ENCODE results near the gene SCARB1. TPM values are rescaled to one million over a fixed set of nuclear protein-coding genes. Genes with fewer than 3 reads are reported as not detected.

Gene SCARB1
- total RNA-seq, 1 donor from 2014 or later: 25.1 TPM

DNA sequence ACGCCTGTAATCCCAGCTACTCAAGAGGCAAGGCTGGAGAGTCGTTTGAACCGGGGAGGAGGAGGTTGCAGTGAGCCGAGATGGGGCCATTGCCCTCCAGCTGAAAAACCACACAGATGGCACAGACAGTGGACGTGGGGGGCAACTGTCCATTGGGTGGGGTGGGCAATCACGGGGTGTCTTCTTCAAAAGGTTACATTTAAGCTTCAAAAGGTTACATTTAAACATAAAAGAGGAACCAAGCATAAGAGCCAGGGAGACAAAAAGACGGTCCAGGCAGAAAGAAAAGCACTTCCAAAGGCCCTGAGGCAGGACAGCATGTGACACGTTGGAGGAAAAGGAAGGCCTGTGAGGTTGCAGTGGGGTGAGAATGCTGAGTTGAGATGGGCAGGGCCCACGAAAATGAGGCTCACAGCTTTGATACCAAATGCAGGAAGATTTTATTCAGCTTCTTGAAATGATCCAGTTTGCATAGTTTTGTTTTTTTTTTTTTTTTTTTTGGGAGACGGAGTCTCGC, 10.7 kb downstream of the SCARB1 start:
- DNase-seq: no peak
- Mint-ChIP-seq H3K4me3 (ENCODE audit: unreplicated experiment) (no peak overlapping the region), H3K27me3 (ENCODE audit: unreplicated experiment) (peaks cover 6% of the 10 kb centered on the region), H3K9me3 (ENCODE audit: unreplicated experiment) (peaks cover 2% of the 10 kb centered on the region), H3K4me1 (ENCODE audit: low read depth, unreplicated experiment) (peaks cover 4% of the 10 kb centered on the region), H3K36me3 (ENCODE audit: unreplicated experiment) (peaks cover 3% of the 10 kb centered on the region), H3K27ac (ENCODE audit: unreplicated experiment) (no peak overlapping the region)
- TF ChIP-seq, protein P1, sequence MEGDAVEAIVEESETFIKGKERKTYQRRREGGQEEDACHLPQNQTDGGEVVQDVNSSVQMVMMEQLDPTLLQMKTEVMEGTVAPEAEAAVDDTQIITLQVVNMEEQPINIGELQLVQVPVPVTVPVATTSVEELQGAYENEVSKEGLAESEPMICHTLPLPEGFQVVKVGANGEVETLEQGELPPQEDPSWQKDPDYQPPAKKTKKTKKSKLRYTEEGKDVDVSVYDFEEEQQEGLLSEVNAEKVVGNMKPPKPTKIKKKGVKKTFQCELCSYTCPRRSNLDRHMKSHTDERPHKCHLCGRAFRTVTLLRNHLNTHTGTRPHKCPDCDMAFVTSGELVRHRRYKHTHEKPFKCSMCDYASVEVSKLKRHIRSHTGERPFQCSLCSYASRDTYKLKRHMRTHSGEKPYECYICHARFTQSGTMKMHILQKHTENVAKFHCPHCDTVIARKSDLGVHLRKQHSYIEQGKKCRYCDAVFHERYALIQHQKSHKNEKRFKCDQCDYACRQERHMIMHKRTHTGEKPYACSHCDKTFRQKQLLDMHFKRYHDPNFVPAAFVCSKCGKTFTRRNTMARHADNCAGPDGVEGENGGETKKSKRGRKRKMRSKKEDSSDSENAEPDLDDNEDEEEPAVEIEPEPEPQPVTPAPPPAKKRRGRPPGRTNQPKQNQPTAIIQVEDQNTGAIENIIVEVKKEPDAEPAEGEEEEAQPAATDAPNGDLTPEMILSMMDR (IDR thresholded peaks at IDR 0.05; ENCODE audit: partially characterized antibody, unreplicated experiment): no peak

DNA sequence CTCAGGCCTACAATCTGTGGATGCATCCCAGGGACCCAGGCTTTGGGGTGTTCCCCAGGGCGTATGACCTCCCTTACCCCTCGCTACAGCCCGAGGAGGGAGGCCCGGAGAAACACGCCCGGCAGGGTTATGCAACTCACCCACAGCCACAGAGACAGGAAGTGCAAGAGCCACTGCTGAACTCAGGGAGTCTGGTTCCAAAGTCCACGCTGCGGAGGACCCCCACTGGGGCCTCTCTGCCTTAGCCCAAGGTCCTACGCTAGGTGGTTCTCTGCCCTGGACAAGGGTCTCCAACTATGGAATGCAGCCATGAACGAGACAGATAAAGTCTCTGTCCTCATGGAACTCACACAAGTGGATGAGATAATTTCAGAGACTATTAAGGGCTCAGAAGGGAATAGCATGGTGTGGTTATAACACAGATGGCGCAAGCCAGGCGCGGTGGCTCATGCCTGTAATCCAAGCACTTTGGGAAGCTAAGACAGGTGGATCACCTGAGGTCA, 11.3 kb downstream of the SCARB1 start:
- Mint-ChIP-seq H3K27me3 (ENCODE audit: unreplicated experiment) (peaks cover 6% of the 10 kb centered on the region), H3K4me3 (ENCODE audit: unreplicated experiment) (no peak overlapping the region), H3K27ac (ENCODE audit: unreplicated experiment) (no peak overlapping the region), H3K36me3 (ENCODE audit: unreplicated experiment) (peaks cover 3% of the 10 kb centered on the region), H3K4me1 (ENCODE audit: low read depth, unreplicated experiment) (peaks cover 4% of the 10 kb centered on the region), H3K9me3 (ENCODE audit: unreplicated experiment) (peaks cover 2% of the 10 kb centered on the region)
- TF ChIP-seq, protein P1 (IDR thresholded peaks at IDR 0.05; ENCODE audit: partially characterized antibody, unreplicated experiment): no peak
- no peak for DNase-seq

DNA sequence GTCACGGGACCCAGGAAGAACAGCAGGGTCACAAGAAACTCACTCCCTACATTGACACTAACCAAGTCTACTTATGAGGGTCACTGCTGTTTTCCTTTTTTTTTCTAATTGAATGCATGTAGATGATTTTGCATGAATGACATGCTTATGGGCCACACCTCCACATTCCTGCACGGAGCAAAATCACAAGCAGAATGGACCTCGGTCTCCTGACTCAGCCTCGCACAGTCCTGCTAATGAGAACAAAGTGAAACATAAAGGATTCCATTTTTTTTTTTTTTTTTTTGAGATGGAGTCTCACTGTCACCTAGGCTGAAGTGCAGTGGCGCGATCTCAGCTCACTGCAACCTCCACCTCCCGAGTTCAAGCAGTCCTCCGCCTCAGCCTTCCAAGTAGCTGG, 12.3 kb downstream of the SCARB1 start:
- Mint-ChIP-seq H3K36me3 (ENCODE audit: unreplicated experiment) (peaks cover 3% of the 10 kb centered on the region), H3K27me3 (ENCODE audit: unreplicated experiment) (peaks cover 6% of the 10 kb centered on the region), H3K27ac (ENCODE audit: unreplicated experiment) (no peak overlapping the region), H3K4me1 (ENCODE audit: low read depth, unreplicated experiment) (peaks cover 4% of the 10 kb centered on the region), H3K4me3 (ENCODE audit: unreplicated experiment) (no peak overlapping the region), H3K9me3 (ENCODE audit: unreplicated experiment) (peaks cover 2% of the 10 kb centered on the region)
- TF ChIP-seq, protein P1 (IDR thresholded peaks at IDR 0.05; ENCODE audit: partially characterized antibody, unreplicated experiment): no peak
- no peak for DNase-seq

DNA sequence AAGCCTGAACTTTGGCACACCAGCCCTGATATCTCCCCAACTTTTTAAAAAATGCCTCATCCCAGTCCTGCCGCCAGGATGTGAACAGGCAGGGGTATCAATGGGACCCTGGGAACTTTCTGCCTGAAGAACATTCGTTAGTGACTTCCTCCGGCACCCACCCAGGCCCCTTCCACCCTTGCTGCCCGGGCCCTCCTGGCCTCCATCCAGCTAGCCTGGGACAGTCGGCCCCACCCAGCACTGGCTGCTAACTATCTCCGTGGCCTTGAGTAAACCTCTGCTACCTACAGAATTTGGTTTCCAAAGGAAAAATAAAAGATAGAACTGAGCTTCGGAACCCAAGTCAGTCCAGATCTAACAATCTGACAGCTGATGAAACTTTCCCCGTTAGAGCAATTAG, 14.3 kb downstream of the SCARB1 start:
- Mint-ChIP-seq H3K27ac (ENCODE audit: unreplicated experiment) (no peak overlapping the region), H3K36me3 (ENCODE audit: unreplicated experiment) (peaks cover 1% of the 10 kb centered on the region), H3K4me3 (ENCODE audit: unreplicated experiment) (no peak overlapping the region), H3K4me1 (ENCODE audit: low read depth, unreplicated experiment) (no peaks in the 10 kb centered on the region), H3K27me3 (ENCODE audit: unreplicated experiment) (peaks cover 3% of the 10 kb centered on the region), H3K9me3 (ENCODE audit: unreplicated experiment) (peaks cover 3% of the 10 kb centered on the region)
- DNase-seq: no peak
- TF ChIP-seq, protein P1 (IDR thresholded peaks at IDR 0.05; ENCODE audit: partially characterized antibody, unreplicated experiment): no peak

DNA sequence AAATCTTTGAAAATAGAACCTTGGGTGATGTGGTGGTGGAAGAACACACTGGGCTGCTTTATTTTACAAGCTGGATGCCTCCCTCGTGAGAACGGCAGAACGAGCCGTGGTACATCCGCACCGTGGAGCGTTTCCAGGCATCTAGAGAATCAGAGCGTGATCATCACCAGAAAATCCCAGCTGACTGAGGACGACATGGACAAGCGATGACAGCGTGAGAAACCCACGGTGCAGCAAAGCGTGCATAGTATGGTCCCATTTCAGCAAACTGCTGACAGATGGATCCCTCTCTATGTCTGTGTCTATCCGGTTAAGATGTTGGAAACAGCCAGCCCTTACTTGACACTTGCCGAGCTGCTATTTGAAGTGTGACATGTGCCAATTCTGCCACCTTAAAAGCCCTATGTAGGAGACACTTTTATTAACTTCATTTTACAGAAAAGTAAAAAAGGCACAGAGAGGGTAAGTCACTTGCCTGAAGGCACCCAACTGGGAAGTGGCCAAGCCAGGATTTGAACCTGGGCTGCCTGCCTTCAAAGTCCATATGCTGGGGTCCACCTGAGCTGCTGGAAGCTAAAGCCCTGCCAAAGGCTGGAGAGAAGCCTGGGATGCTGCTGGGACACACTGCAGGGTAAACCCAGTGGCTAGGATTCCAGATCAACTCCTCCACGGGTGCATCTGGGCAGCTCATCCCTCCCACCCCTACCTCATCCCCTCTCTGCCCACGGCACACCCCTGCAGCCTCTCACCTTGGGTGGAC, 14.9 kb downstream of the SCARB1 start:
- no peak overlapping the region for H3K27ac Mint-ChIP-seq (ENCODE audit: unreplicated experiment)
- TF ChIP-seq, protein P1 (IDR thresholded peaks at IDR 0.05; ENCODE audit: partially characterized antibody, unreplicated experiment): no peak
- H3K4me3 Mint-ChIP-seq (ENCODE audit: unreplicated experiment): no peak overlapping the region
- no peaks in the 10 kb centered on the region for H3K4me1 Mint-ChIP-seq (ENCODE audit: low read depth, unreplicated experiment)
- peaks cover 2% of the 10 kb centered on the region for H3K27me3 Mint-ChIP-seq (ENCODE audit: unreplicated experiment)
- DNase-seq: no peak
- no peaks in the 10 kb centered on the region for H3K36me3 Mint-ChIP-seq (ENCODE audit: unreplicated experiment)
- peaks cover 3% of the 10 kb centered on the region for H3K9me3 Mint-ChIP-seq (ENCODE audit: unreplicated experiment)
